ENCODE measurements around the gene GPATCH2L.

GPATCH2L gene

GRCh38 chr14:76259029-76259735 lies 107.5 kb downstream of the GPATCH2L start:
- TF ChIP-seq CTCF (conservative IDR thresholded peaks at IDR 0.05) (no peak), ZFX (IDR thresholded peaks at IDR 0.05) (no peak)
- H3K27ac ChIP-seq = no peak overlapping the region

GRCh38 chr14:76260749-76261148 lies 109.0 kb downstream of the GPATCH2L start:
- H3K27ac ChIP-seq = no peak overlapping the region
- no peak for TF ChIP-seq ZFX (IDR thresholded peaks at IDR 0.05)
- TF ChIP-seq CTCF (conservative IDR thresholded peaks at IDR 0.05) = no peak

- no peak for TF ChIP-seq ZFX (IDR thresholded peaks at IDR 0.05)
- TF ChIP-seq CTCF (conservative IDR thresholded peaks at IDR 0.05) = no peak
- no peak overlapping the region for H3K27ac ChIP-seq
These were observed 109.7 kb downstream of the GPATCH2L start for GRCh38 chr14:76261371-76261811.

- no peak for TF ChIP-seq CTCF (conservative IDR thresholded peaks at IDR 0.05)
- no peak overlapping the region for H3K27ac ChIP-seq
These were observed 110.9 kb downstream of the GPATCH2L start for GRCh38 chr14:76262641-76263040.
